Metanephros (tissue), 2 donors: ENCODE data around the gene CLIC4. TPM values are rescaled to one million over a fixed set of nuclear protein-coding genes. Genes with fewer than 3 reads are reported as not detected.

Experiments
- small RNA-seq: library from RNA; depleted of rRNA; stranded (forward); fragments of <200 nt; gene quantifications from one replicate; pipeline ENCODE3, GENCODE V24; 2014; ENCODE audit warnings: low replicate concordance
- total RNA-seq: library from RNA; depleted of rRNA; stranded (reverse); fragments of >200 nt; gene quantifications from one replicate; pipeline ENCODE4 v1.2.3, GENCODE V29; 2014

The CLIC4 gene
- total RNA-seq = 138 TPM

DNA sequence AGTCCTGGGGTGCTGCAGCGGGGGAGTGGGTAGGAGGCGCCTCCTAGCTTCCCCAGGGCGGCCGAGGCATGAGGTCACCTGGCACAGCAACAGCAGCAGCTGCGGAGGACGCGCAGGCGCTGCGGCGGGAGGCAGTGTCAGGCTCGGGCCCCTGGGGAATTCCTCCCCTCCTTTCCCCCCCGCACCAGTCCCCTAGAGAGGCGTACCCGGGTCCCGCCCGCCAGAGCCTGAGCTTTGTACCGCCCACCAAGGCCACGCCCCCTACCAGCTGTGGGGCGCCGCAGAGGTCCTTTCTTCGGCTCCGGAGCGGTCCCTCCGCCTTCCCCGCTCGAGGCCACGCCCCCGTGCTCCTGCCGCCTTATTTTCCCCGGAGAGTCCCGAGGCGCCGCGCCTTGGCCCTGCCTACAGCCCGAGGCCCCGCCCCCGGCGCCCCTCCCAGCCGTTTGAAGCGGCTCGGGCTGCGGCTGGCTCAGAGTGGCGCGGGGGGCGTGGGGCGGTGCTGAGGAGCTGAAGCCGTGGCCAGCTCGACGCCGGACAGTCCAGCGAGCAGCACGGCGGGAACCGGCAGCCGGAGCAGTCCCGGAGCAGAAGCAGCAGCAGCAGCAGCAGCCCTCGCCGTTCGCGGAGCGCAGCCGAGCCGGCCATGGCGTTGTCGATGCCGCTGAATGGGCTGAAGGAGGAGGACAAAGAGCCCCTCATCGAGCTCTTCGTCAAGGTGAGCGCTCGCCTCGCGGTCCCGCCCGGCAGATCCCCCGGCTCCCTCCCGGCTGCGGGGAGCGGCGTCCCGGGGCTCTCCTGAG, at the start of gene CLIC4:
CLIC4 (plus strand) TSS at position 537 of the 800 bp plus-strand sequence; CDS start at position 644, 107 bp downstream.

Small RNA genes within 50 kb of the gene (small RNA-seq; reads per million reads assigned to genes)
- gene RNU6-1208P = not detected

Other genes starting within 250 kb of the CLIC4 start
- 10.9 TPM for gene RCAN3, start 242.6 kb upstream of the CLIC4 start, total RNA-seq
- gene NCMAP, start 189.4 kb upstream of the CLIC4 start, total RNA-seq = 0.47 TPM
- gene SRRM1, start 102.1 kb upstream of the CLIC4 start, total RNA-seq = 56.5 TPM
- 0.47 TPM for gene RUNX3, start 184.8 kb downstream of the CLIC4 start, total RNA-seq